GM21723 (cell line): ENCODE data around the gene TSPEAR.
"Not testable (repeated sequence)": the region's sequence is repeated elsewhere in the genome, so short reads cannot be mapped to it uniquely, and the experiment has no call there.

Source experiments
- ATAC-seq: cut with Tn5 transposase; IDR thresholded peaks from one replicate; pipeline ENCODE4 v1.9.1; 2021; ENCODE audit warnings: mild to moderate bottlenecking, moderate library complexity; ENCODE audit not compliant: unreplicated experiment

TSPEAR gene

GRCh38 chr21:44612669-44613229 is 98.6 kb downstream of the TSPEAR start:
- no peak for ATAC-seq

GRCh38 chr21:44612029-44612486 is 99.3 kb downstream of the TSPEAR start, which contains the start of gene KRTAP10-8:
TSS of gene KRTAP10-8 (plus strand) at chr21:44612079. CDS start at chr21:44612101, 22 bp downstream.
- ATAC-seq = no peak

DNA sequence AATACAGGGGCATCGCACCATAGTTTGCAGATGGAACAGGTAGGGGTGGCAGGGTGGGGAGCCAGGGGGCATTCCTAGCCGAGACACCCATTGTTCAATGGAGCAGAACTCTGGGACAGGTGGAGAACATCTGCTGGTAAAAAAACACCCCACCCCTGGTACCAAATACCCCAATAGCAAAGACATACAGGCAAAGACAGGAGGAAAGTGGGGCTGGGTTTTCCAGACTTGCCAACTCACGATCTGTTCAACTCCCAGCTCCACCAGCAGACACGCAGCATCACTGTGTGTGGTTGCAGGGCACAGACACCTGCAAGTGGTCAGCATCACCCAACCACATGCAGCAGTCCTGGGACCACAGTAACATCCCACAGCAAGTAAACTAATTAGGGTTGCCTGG is 99.8 kb downstream of the TSPEAR start:
- ATAC-seq = no peak

- not testable (repeated sequence) for ATAC-seq
Observed at GRCh38 chr21:44610157-44610843, 101.1 kb downstream of the TSPEAR start.

DNA sequence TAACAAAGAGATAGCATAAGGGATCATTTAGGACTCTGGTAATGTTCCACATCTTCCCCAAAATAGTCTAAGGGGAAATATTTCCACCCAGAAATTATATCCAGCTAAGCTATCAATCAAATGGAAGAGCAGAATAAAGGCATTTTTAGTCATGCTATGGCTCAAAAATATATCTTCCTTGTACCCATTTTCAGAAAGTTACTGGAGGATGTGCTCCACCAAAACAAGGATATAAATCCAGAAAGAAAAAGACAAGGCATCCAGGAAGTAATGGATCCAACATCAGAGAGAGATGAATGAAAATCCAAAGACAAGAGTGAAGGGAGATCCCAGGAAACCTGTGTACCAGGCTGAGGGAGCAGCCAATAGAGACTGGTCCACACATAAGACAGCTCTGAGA is 102.2 kb downstream of the TSPEAR start:
- no peak for ATAC-seq

DNA sequence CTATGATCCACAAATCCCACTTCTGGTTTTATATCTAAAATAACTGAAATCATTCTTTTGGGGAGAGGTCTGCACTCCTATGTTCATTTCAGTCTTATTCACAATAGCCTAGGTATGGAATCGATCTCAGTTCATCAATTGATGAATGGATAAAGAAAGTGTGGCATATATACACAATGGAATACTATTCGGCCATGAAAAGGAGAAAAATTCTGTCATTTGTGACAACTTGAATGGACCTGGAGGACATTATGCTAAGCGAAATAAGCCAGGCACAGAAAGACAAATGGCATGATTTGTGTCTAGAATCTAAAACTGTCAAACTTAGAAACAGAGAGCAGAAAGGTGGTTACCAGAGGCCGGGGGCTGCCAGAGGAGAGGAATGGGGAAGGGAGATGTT is 104.9 kb downstream of the TSPEAR start:
- no peak for ATAC-seq

DNA sequence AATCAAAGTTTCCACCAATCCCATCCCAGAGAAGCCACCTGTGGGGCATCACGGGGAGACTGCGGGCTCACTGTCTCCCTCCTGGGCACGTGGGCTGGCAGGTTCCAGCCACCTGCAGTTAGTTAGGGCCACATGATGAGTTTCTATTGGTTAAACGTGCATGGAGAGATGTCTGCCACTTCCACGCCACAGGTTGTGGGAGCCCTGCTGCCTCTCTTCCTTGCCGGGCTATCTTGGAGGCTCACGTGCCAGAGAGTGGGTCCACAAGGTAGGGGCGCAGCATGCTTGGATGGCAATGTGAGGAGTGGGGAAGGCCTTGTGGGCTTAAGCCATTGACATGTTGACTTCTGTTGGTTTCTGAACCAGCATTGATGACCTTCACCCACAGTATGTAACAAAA is 107.5 kb downstream of the TSPEAR start:
- ATAC-seq = no peak

GRCh38 chr21:44603109-44603875 is 108.1 kb downstream of the TSPEAR start:
- no peak for ATAC-seq

- ATAC-seq = no peak
Observed at GRCh38 chr21:44602463-44602850, 108.9 kb downstream of the TSPEAR start.

DNA sequence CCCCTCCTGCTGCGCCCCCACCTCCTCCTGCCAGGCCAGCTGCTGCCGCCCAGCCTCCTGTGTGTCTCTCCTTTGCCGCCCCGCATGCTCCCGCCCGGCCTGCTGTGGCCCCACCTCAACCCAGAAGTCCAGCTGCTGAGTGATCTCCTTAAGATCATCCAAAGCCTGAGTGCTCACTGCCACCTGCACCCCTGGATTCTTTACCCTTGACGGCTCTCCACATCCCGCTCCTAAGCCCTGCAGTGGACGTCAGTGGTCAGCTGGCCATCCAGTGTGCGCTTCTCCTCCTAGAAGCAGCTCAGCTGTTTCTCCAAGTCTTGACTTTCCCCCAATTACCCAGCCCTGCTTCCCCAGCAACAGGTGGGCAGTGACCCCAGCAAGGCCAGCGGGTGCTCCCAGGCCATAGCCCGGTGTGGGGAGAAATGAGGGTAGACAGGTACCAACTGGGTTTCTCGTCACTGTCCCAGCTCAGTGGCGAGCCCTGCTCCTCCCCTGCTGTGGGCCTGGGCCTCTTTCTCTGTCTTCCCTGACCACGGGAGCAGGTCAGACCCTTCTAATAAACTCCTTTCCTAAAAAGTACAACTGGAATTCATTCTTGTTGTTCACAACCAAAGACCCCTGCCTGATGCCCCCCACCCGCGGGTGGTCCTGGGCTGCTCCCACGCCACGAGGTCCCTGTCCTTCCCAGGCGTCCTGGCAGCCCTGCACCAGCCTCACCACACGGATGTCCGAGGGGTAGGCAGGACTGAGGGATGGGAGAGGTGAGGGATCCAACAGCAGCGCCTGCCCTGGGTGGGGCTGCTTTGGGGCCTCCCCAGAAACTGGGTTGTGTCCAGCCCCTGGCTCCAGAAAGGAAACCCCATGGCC is 109.5 kb downstream of the TSPEAR start:
- no peak for ATAC-seq

GRCh38 chr21:44601091-44601490 is 110.3 kb downstream of the TSPEAR start:
- ATAC-seq = not testable (repeated sequence)

DNA sequence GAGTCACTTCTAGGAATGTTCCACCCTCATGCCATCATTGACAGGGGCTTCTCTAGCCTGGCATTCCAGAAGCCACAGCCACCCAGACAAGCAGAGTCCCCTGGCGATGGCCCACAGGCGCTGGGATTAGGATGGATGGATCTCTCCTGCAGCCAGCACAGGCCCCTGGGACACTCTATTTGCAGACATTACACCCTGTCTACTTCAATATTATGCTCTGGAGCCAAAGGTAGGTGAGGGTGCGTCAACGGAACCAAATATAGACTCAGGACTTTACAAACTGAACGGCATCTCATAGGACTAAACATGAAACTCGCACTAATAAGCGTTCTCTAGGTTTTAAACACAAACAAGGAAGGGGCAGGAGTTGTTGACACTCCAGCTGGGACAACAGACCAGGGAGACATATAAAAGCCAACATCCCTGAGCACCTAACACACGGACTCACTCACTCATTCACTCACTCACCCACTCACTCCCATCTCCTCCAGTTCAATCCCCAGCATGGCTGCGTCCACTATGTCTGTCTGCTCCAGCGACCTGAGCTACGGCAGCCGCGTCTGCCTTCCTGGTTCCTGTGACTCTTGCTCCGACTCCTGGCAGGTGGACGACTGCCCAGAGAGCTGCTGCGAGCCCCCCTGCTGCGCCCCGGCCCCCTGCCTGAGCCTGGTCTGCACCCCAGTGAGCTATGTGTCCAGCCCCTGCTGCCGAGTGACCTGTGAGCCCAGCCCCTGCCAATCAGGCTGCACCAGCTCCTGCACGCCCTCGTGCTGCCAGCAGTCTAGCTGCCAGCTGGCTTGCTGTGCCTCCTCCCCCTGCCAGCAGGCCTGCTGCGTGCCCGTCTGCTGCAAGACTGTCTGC is 111.0 kb downstream of the TSPEAR start, which contains the start of gene KRTAP10-7:
Gene KRTAP10-7, plus strand, starts transcription at position 480 of the 861 bp plus-strand sequence. Its CDS starts 25 bp downstream, at position 505.
- ATAC-seq = not testable (repeated sequence)

- no peak for ATAC-seq
Observed at GRCh38 chr21:44599264-44600029, 111.9 kb downstream of the TSPEAR start.

DNA sequence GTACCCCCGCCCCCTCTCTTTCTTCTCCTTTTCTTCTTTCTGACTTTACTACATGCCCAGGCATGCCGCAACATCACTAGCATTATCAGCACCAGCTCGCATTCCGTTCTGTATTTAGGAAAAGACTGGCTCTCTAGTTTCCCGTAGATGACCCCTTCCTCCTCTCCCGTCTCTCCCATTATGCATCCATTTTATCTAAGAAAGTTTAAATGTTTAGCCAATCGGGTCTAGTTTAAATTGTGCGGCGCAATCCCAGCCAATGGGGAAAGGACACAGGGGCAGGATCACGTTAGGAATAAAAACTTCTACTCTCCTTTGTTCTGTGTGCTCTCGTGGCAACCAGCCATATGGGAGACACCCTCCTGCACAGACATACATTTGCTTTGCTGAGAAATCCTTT is 113.3 kb downstream of the TSPEAR start:
- no peak for ATAC-seq

DNA sequence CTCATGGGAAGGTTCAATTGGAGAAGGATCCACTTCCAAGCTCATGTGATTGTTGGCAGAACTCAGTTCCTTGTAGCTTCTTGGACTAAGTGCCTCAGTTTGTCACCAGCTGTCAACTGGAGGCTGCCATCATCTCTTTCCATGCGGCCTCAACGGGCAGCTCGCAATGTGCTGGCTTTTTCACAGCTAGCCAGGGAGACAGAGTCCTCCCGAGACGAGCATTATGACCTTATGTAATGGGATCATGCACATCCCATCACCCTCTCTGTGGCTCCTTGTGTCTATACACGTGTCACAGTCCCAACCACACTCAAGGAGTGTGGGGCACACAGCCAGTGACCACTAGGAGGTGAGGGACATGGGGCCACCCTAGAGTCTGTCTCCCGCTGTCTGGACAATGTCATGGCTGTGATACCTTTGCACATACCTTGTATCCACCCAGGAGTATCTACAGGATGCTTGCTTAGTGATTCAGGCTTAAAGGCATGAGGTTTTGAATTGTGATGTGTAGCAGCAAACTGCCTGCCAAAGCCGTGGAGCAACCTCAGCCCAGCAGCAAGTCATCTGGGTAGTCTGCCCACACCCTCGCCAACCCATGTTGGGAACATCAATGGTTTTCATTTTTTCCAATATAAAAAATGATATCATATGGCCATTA is 115.2 kb downstream of the TSPEAR start:
- no peak for ATAC-seq

- no peak for ATAC-seq
Observed at GRCh38 chr21:44595524-44595923, 115.8 kb downstream of the TSPEAR start.

- ATAC-seq = no peak
Observed at GRCh38 chr21:44594406-44594916, 116.9 kb downstream of the TSPEAR start.
